ENCODE data around the gene NEK4.

DNA sequence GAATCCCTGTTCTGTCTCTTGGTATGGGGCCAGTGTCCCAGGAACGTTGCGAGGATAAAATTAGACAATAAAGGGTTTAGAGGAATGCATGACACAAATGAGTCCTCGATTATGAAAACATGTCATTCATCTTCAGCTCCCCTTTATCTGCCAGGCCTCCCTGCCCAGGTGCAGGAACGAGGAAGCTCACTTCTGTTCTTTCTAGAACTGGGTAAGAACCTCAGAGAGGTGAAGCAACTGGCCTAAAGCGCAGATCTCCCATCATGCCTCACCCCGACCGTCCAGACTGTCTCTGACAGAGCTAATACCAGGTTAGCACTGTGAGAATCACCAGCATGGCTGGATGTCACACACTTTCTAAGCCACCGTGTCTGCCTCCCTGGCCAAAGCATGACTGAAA lies 5.1 kb upstream of the NEK4 start:
- TF ChIP-seq CTCF (optimal IDR thresholded peaks at IDR 0.05 in 1 of 3, IDR thresholded peaks at IDR 0.05 in 1 of 3, conservative IDR thresholded peaks at IDR 0.05 in 1 of 3; ENCODE audit: extremely low read depth in 1 of 3, insufficient read depth in 2 of 3, low read length in 3 of 3) (no peak), EZH2 (IDR thresholded peaks at IDR 0.05; ENCODE audit: low read length) (no peak)
